Measurements from ENCODE around the gene SMAGP.
"Not testable (repeated sequence)": the region's sequence is repeated elsewhere in the genome, so short reads cannot be mapped to it uniquely, and the experiment has no call there.

The SMAGP gene

DNA sequence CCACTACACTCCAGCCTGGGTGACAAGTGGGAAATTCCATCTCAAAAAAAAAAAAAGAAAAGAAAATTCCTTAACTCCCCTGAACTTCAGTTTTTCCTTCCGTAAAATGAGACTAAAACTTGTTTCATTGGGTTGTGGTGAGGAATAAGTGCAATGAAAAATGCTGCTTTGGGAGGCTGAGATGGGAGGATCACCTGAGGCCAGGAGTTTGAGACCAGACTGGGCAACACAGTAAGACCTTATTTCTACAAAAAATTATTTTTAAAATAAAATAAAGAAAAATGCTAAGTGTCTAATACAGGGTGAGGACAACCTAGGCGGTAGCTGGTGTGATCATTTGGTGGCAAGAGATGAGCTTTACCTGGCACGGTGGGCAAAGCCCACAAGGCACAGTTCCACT lies 6.9 kb downstream of the SMAGP start:
- no peak for DNase-seq

DNA sequence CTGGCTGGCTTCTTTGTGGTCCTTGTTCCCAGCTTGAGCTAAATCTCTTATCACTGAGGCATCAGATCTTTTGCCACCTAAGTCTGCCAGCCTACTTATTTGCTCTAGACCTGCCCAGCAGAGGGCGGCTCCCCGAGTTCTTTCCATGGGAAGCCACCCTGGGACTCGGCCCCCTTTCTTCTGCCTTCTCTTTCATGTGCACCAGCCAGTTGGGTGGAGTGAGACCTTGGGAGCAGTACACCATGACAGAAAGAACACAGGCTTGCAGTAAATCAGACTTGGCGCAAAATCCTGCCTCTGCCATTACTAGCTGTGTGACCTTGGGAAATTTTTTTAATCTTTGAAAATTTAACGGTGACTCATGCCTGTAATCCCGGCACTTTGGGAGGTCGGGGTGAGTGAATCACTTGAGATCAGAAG lies 7.4 kb downstream of the SMAGP start:
- peak; percentile 26 for DNase-seq

DNA sequence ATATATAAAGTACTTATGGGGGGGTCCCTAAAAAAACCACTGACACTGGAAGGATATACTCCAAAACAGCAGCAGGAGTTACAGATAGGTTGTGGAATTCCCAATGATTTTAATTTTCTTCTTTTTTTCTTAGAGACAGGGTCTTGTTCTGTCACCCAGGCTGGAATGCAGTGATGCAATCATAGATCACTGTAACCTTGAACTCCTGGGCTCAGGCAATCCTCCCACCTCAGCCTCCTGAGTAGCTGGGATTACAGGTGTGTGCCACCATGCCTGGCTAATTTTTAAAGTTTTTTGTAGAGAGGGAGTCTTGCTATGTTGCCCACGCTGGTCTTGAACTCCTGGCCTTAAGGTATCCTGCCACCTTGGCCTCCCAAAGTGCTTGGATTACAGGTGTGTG lies 10.6 kb downstream of the SMAGP start:
- not testable (repeated sequence) for DNase-seq

DNA sequence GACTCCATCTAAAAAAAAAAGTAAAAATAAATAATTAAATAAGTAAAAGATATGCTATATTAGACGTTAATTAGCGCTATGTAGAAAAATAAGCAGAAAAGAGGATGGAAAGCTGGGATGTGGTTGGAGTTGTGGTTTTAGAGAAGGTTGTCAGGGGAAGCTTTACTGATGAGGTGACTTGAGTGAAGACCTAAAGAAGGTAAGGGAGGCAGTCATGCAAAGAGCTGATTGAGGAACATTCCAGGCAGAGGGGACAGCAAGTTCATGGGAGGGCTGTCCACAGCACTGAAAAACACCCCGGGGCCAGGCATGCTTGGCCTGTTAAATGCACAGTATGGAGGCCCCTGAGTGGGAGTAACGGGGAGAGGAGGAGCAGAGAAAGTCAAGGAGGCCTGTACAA lies 15.7 kb downstream of the SMAGP start:
- DNase-seq: no peak

DNA sequence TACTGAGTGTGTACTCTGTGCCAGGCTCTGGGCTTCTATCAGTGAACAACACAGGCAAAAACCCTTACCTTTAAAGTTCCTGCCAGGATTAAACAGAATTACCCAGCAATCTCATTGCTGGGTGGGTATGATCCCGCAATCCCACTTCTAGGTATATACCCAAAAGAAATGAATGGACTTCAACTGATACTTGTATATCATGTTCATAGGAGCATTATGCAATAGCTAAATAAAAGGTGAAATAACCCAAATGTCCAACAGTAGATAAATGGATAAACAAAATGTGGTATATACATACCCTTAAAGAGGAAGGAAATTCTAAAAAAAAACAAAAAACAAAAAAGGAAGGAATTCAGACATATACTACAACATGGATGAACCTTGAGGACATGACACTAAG lies 16.9 kb downstream of the SMAGP start:
- no peak for DNase-seq

DNA sequence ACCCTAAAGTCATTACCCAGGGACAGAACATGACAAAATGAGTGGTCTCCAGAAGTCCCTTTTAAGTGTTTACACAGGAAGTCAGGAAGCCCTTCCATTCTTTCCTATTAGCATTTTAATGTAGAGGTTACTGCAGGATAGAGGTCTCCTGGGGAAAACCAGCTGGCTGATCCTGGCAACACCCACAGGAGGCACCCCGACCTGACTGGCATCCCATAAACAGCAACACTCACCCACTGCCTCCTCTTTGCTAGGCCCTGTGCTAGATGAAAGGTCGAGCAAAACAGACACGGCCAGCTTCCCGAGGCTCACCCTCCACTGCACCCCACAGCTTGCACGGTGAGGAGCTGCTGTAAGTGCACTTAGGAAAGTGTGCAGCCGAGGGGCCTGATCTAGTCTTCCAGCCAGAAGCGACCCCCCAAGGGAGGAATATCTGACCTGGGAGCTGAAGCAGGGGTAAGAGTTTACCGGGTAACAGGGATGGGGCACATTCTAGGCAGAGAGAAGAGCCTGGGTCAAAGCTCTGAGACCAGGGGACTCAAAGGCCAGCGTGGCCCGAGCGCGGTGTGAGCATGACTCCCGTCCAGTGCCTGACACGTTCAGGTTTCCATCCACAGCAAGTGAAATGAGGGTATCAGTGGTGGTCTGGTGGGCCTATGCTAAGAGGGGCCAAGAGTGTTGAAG lies 22.6 kb downstream of the SMAGP start:
- no peak for DNase-seq

DNA sequence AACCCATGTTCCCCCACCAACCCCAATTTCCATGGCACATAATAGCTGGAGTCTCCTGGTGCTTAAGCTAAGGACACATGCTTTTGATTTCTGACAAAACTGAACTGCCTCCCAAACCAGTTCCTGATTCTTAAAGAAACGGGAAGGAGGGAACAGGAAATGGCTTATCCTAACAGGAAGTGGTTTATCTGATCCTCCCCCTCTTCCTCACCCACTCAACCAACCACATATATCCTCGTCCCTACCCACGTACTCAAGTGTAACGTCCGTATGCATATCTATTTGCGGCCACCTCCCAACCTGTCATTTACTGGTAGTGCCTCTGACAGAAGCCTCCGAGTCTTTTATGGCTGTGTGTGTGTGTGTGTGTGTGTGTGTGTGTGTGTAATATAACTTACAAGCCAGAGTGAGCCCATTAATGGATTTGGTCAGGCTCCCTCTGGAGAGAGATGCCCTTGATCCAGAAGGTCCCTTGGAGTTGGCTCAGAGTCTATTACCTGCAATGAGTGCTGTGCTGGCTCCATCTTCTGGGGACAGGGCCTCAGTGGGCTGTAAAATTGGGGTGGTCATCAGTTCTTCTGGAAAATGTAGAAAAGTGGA lies 23.9 kb downstream of the SMAGP start:
- DNase-seq: no peak

DNA sequence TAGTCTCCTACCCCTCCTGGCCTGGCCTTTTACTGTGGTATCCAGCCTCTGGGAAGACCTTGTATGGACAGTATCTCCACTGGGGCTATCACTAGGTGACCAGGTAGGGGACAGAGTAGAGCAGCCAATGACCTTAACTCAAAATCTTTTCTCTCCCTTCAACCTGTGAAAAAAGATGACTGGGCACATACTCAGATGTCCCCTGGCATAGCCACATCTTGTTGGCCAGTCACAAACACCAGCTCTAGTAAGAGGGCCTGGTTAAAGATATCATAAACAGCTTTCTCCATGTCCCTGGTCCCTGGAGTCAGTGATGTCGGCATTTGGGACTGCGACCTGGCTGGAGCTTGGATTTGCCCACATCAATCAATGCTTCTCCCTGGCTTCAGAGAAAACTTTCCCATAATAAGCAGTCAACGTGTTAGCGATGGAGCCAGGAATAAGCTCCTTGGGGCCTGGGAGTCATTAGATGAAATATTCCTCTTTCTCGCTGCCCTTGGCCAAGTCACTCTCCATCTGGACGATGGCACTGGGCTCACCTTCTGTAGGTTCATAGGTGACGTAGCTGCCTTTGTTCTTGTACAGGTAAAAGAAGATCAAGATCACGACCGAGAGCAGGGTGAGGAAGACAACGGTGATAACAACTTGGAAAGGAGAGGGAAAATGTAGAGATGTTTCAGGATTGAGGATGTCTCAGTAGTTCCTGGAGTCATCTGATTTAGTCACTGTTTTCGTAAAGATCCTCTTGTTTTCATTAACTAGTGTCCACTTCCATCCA lies 24.6 kb downstream of the SMAGP start:
- DNase-seq: no peak

DNA sequence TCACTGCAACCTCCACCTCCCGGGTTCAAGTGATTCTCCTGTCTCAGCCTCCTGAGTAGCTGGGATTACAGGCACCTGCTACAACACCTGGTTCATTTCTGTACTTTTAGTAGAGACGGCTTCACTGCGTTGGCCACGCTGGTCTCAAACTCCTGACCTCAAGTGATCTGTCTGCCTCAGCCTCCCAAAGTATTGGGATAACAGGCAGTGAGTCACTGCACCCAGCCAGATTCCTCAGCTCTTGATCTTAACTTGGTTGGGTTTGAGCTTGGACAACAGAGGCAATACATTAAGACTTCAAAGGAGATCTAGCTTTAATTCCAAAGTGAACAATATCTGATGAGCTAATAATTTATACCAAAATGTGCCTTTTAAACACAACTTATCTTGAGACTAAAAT lies 25.9 kb downstream of the SMAGP start:
- DNase-seq: no peak

DNA sequence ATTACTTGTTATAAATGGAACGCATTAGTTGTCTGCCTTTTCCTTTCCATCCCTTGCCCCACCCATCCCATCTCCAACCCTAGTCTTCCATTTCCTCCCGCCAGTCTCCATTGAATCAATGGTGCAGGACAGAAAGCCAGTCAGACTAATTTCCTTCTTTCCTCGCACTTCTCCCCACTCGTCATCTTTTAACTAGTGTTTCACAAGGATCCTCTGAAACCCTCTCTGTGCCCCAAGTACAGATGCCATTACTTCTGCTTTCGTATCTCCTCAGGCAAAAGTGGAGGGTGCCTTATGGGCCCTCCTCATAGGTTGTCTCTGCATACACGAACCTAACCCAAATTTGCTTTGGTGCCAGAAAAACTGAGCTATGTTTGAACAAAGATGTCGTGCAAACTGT lies 27.3 kb downstream of the SMAGP start:
- no peak for DNase-seq

DNA sequence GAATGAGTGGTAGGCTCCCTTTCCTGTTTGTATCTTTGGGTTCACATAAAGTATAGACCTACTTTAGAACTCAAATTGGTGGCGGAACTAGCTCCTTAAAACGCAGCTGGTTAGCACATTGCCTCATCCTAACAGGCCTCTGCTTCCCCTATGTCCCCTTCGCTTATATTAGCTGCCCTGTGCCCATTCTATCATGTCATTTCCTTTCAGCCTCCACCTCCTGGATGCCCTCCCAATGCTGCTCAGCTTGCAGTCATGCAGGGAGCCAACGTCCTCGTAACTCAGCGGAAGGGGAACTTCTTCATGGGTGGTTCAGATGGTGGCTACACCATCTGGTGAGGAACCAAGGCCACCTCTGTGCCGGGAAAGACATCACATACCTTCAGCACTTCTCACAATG lies 28.1 kb downstream of the SMAGP start:
- no peak for DNase-seq

DNA sequence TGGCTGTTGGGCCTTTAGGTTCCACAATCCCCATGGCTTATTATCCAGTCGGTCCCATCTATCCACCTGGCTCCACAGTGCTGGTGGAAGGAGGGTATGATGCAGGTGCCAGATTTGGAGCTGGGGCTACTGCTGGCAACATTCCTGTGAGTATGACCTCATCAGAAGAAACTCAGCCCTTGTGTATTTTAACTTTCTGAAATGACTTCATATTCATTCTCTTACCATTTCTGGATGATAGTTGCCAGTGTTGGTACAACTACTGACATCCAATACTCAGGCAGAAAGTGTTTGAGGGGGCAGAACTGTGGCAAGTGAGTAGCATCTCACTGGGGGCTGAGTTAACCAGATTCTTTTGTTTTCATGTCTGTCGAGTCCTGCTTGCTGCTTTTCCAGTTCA lies 29.2 kb downstream of the SMAGP start:
- DNase-seq: no peak

DNA sequence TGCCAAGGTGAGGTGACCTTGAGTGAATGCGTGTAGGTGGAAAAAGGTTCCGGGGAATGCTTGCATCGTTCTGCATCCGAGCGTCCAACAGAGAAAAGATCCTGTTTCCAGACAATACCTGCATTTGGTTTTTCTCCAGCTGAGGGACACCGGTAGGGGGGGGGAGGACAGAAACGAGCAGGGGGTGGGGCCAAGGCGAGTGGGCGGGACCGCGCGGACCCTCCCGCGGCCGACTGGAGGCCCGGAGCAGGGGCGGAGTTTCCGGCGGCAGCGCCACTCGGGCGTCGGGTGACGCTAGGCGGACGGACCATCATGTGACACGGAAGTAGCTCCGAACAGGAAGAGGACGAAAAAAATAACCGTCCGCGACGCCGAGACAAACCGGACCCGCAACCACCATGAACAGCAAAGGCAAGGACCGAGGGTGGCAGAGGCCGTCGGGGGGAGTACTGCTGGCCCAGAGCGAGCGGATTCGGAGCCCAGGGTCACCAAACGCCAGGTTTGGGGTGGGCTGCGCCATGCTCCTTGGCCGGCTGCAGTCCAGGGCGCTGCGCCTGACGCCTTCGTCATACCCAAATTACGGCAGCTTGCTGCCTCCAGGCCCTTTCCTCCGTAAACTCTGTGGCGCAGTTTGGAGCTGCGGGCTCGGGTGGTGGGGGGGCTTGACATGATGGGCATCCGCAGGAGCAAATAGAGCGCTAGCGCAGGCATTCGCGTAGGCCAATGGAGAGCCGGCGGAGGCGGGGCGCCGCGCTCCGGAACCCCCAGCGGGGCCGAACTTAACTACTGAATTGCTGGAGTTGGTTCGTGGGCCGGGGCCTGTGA lies 31.5 kb downstream of the SMAGP start, which contains the start of gene DAZAP2:
TSS of gene DAZAP2 (plus strand) at position 317 of the 825 bp plus-strand sequence. CDS start at position 399, 82 bp downstream.
- peak; percentile 97 for DNase-seq

DNA sequence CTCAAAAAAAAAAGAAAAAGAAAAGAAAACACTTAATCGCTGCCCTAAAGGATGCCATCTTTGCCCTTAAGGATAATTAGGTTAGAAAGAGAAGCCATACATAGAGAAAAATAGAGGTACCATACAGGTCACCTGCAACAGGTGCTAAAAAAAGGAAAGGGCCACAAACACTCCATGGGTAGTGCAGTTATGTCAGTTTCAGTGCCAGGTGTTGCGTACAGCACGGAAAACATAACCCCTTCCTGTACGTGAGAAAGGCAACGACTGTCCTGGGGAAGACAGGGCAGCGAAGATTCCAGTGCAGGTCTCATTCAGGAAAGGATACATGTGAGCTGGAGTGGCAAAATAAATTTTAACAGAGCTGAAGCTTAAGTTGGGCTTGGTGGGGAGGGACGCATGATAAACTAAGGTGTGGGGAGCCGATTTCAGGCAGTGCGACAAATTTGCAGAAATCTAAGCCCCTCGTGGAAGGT lies 32.1 kb downstream of the SMAGP start:
- no peak for DNase-seq

DNA sequence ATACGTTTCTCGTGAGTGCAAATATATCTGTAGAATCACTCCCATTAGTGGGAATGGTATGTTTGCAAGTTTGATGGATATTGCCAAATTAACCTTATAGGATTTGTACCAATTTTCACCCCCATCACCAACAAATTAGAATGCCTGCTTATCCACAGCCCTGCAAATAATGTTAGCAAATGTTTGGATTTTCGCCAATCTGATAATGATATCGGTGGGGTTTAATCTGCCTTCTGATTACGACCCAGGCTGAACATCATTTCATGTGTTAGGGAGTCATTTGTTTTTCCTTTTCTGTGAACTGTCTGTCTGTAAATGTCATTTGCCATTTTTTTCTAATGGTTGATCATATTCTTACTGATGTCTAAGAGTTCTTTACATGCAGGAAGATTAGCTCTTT lies 35.7 kb downstream of the SMAGP start:
- DNase-seq: no peak

DNA sequence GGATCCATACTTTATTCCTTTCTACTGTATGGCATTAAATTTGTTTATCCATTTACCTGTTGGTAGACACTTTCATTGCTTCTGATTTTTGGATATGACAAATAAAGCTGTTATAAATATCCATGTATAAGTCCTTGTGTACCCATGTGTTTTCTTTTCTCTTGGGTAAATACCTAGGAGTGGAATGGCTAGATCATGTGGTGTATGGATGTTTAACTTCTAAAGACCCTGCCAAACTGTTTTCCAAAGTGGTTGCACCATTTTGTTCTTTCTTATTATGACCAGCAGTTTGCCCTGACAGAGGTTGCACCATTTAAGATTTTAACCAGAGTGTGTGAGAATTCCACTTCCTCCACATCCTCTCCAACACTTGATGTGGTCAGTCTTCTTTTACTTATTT lies 37.6 kb downstream of the SMAGP start:
- no peak for DNase-seq

DNA sequence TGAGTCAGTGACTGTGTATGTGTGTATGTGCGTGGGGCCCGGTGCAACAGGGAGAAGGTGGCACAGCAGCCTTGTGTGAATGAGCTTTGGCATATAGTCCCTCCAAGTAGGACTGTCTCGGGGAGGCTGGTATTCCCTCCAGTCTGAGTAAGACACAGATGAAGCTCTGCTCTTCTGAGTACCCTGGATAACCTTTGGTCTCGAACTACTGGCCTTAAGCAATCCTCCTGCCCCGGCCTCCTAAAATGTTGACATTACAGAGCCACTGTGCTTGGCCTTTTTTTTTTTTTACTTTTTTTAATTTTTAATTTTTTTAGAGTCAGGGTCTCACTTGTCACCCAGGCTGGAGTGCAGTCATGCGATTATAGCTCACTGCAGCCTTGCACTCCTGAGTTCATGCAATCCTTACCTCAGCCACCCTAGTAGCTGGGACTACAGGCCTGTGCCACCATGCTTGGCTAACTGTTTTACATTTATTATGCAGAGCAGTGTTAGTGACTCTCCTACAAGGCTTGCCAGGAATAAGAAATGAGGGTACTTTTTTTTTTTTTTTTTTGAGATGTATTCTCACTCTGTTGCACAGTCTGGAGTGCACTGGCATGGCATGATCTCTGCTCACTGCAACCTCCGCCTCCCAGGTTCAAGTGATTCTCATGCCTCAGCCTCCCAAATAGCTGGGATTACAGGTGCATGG lies 41.0 kb downstream of the SMAGP start:
- no peak for DNase-seq

DNA sequence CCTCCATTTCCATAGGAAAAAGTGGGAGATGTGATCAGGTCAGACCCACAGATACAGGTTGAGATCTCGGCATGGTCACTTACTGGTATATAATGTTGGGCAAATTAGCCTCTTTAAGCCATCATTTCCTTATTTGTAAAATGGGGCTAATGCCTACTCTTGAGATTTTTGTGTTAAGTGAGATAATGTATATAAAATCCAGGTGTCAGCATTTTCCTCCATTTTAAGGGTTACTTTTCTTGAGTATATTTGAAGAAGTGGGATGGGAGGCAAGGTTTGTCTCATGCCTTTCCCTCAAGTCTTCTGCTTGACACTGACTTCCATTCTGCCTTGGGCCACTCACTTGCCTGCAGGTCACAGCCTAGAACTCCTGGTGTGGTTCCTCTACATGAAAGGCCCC lies 42.3 kb downstream of the SMAGP start:
- no peak for DNase-seq

DNA sequence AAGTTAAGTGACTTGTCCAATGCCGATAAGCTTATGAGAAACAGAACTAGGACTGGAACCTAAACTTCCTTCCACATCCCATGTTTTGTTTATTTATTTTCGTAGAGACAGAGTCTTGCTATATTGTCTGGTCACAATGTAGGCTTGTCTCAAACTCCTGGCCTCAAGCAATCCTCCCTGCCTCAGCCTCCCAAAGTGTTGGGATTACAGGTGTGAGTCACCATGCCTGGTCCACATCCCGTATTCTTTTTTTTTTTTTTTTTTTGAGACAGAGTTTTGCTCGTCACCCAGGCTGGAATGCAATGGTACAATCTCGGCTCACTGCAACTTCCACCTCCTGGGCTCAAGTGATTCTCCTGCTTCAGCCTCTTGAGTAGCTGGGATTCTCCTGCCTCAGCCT lies 43.1 kb downstream of the SMAGP start:
- DNase-seq: not testable (repeated sequence)

DNA sequence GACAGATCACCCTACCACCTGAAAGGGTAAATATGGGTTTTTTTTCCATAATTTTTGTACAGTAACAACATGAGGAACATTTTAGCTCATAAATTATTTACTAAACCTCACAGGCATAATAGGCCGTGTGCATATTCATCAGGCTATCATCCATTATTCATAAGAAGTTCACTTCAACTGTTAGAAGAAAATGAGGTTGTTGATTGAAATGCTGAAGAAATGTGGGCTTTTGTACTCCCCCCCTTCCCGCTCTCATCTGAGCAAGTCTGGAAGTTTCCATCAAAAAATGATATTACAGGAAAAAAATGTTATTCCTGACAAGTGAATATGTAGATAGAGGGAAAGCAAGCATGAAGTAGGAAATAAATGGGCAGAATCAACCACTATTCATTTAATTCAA lies 44.4 kb downstream of the SMAGP start:
- DNase-seq: no peak

DNA sequence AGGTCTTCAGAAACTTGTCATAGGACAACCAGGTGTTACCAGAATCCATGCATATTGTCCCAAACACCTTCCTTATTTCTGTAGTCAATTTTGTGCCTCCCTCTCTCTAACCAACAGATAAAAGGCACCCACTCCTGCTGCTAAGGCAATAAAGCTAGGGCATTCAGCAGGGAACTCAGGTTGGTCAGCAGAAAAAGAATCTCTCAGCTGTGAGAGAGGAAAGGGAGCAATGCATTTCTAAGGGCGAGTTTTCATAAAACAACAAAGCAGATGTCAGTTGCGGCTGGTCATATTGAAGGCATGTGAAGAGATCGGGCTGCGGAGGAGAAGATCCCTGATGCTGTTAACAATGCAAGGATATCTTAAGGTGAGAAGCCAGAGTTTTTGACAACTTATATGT lies 45.0 kb downstream of the SMAGP start:
- no peak for DNase-seq

DNA sequence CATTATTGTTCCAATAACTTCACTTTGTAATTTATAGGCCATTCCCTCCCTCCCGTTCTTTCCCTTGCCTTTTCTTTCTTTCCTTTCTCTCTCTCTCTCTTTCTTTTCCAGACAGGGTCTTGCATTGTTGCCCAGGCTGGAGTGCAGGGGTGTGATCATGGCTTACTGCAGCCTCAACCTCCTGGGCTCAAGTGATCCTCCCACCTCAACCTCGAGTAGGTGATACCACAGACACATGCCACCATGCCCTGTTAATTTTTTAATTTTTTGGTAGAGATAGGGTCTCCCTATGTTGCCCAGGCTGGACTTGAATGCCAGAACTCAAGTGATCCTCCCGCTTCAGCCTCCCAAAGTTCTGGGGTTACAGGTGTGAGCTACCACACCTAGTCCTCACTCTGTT lies 45.6 kb downstream of the SMAGP start:
- no peak for DNase-seq

DNA sequence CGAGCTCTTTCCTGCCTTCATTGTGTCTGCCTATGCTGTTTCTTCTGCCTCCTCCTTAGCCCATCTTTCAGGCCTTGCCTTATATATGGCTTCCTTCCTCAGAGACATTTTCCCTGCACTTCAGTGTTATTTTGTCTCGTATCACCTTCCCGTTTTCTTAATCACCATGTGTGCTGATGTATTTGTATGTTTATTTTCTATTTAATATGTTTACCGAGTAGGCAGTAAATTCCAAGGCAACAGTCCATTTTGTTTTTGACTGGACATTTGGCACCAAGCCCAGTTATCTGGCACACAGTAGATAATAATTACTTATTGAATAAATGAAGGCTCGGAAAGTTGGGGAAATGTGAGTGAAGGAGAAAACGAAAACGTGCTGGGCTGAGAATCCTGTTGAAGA lies 47.8 kb downstream of the SMAGP start:
- DNase-seq: no peak

Measured in stimulated activated CD4-positive, alpha-beta T cell treated with anti-CD3 and anti-CD28 coated beads, Interleukin-4, amount 100 ng/mL, for 1 hour (primary cell).